ENCODE measurements around the gene RSPH9. TPM values are rescaled to one million over a fixed set of nuclear protein-coding genes. Genes with fewer than 3 reads are reported as not detected.

The RSPH9 gene
- total RNA-seq, 2 experiments from 2014 or later, result not detected

DNA sequence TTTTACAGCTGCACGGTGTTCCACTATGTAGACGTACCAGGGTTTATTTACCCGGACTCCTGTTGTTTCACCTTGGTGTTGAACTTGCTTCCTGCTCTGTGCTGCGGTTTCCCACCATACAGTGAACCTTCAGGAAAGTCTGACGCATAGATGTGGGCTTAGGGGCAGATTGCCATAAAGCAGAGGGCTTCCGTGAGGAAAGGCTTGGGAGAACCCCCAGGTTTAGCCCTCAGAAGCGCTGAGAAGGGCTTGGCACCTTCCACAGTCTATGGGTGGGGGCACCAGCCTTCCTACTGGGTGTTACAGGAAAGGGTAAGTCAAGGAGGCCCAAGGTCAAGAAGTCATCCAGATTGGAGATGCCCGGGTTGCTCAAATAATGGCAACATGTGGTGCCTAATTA is 62.0 kb downstream of the RSPH9 start:
- ATAC-seq (no peak), DNase-seq (no peak)
- no peak overlapping the region for H3K27ac Mint-ChIP-seq
- H3K4me1 Mint-ChIP-seq, result peaks cover 16% of the 10 kb centered on the region
- POLR2A ChIA-PET, result no interaction called here
- CTCF ChIA-PET, result interaction anchor here (0.8 kb wide), 1 partner anchor 36 kb away, joined by 4 read pairs; no protein-coding TSS in a partner anchor
- H3K4me3 Mint-ChIP-seq, result no peak overlapping the region
- intact Hi-C loops (cut with DNase I, micrococcal nuclease), result no loop called here
- no peaks in the 10 kb centered on the region for H3K9me3 Mint-ChIP-seq (ENCODE audit: low read depth)
- H3K36me3 Mint-ChIP-seq (ENCODE audit: low read depth), result no peaks in the 10 kb centered on the region
- peaks cover 22% of the 10 kb centered on the region for H3K27me3 Mint-ChIP-seq

DNA sequence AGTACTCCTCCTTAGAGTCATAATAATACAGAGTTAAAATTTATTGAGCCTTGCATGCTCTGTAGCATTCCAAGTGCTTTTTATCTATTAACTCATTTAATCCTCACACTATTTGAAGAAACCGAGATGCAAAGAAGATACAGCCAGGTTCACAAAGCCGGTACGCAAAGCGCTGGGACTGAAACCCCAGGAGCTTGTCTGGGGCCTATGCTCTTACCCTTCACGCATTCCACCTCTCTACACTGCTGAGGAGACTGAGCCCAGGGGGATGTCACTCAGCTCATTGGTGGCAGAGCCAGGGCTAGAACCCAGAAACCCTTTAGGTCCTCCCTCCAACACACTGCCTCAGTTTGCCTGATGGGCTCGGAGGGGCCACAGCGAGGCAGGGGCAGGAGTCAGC is 62.4 kb downstream of the RSPH9 start:
- Mint-ChIP-seq H3K4me3 (no peak overlapping the region), H3K36me3 (ENCODE audit: low read depth) (no peaks in the 10 kb centered on the region), H3K9me3 (ENCODE audit: low read depth) (no peaks in the 10 kb centered on the region), H3K27me3 (peaks cover 25% of the 10 kb centered on the region), H3K27ac (no peak overlapping the region), H3K4me1 (peaks cover 16% of the 10 kb centered on the region)
- DNase-seq (no peak), ATAC-seq (no peak)
- CTCF ChIA-PET, result interaction anchor here (0.6 to 0.8 kb wide), 2 partner anchors 37 to 40 kb away, joined by 3 to 4 read pairs; no protein-coding TSS in a partner anchor
- POLR2A ChIA-PET, result no interaction called here
- intact Hi-C loops (cut with DNase I, micrococcal nuclease), result no loop called here

DNA sequence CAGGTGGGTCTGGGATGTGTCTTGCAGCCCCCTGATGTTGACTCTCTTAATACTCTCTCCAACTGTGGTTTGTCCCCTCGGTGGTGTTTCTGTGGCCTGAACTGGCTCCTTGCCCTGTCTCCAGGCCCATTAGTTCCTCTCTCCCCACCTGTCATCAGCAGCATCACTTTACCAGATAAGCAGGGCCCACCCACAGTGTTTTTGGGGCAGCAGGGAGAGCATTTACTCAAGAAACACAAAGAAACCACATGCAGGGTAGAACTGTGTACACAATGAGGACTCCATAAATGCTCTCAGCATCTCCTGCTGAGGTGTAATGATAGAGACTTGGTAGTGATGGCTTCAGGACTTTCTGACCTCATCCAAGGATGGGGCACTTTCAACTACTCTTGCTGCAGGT is 62.9 kb downstream of the RSPH9 start:
- no peaks in the 10 kb centered on the region for H3K36me3 Mint-ChIP-seq (ENCODE audit: low read depth)
- intact Hi-C loops (cut with DNase I, micrococcal nuclease), result no loop called here
- no peak for DNase-seq
- H3K4me1 Mint-ChIP-seq, result peaks cover 15% of the 10 kb centered on the region
- ATAC-seq, result no peak
- CTCF ChIA-PET, result interaction anchor here (0.6 kb wide), 2 partner anchors 39 to 231 kb away, joined by 3 read pairs; no protein-coding TSS in a partner anchor
- no peak overlapping the region for H3K4me3 Mint-ChIP-seq
- POLR2A ChIA-PET, result no interaction called here
- no peaks in the 10 kb centered on the region for H3K9me3 Mint-ChIP-seq (ENCODE audit: low read depth)
- H3K27ac Mint-ChIP-seq, result no peak overlapping the region
- H3K27me3 Mint-ChIP-seq, result peaks cover 24% of the 10 kb centered on the region

DNA sequence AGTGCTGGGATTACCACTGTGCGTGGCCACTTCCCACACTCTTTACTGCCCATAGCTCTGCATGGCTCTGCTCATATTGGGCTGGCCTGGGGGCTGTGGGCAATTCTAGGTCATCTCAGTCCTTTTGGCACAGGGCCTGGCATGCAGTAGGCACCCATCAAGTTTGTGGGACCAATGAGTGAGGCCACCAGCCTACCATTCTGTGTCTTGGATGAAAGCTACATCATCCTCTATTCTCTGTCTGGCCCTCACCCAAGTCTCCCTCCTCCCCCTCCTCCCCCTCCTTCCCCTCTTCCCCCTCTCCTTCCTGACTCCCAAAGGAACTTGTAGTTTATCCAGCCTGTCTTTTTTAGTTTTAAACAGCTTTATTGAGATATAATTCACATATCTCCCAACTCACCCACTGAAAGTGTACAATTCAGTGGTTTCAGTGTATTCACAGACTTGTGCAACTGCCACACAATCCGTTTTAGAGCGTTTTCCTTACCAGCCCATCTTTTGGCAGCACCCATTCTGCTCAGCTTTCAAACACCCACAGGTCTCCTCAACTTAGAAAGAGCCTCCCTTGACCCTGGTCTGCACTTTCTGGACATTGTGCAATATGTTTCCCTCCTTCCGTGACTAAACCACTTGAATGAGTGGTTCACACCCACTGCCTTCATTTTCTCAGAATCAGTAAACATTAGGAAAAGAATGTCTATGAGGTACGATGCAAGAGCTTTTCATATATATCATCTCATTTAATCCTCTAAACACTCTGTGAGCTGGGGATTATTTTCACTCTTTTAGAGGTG is 64.2 kb downstream of the RSPH9 start:
- Mint-ChIP-seq H3K36me3 (ENCODE audit: low read depth) (no peaks in the 10 kb centered on the region), H3K27me3 (peaks cover 21% of the 10 kb centered on the region), H3K9me3 (ENCODE audit: low read depth) (no peaks in the 10 kb centered on the region), H3K27ac (no peak overlapping the region), H3K4me1 (peaks cover 15% of the 10 kb centered on the region), H3K4me3 (no peak overlapping the region)
- ATAC-seq (peak; percentile 79), DNase-seq (peak; percentile 34)
- ChIA-PET POLR2A (no interaction called here), CTCF (interaction anchor here (1.4 to 1.5 kb wide), 2 partner anchors 16 to 41 kb away, joined by 4 to 5 read pairs; no protein-coding TSS in a partner anchor)
- intact Hi-C loops (cut with DNase I, micrococcal nuclease), result no loop called here

DNA sequence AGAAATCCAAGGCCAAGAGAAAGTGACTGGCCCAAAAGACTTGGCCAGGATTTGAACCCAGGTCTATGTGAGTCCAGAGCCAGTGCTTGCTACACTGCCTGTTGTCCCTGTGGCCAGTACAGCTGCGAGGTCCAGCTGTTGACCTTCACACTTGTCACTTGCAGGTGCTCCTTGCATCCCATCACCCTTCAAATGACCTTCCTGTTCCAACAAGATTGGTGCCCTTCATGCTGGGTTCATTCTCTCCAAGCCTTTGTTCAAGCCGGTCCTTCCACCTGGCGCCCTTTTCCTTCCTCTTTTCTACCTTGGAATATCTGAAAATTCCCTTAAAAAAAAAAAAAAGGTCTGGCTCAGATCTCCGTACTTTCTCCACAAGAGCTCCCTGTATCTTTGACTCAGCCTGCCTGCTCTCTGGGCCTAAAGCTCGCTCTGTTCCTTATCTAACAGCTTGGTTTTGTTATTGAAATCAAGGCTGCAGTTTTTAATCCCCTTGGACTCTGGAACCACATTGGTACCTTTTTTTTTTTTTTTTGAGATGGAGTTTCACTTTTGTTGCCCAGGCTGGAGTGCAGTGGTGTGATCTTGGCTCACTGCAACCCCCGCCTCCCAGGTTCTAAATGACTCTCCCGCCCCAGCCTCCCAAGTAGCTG is 64.9 kb downstream of the RSPH9 start:
- H3K9me3 Mint-ChIP-seq (ENCODE audit: low read depth), result no peaks in the 10 kb centered on the region
- H3K27me3 Mint-ChIP-seq, result peaks cover 21% of the 10 kb centered on the region
- DNase-seq, result no peak
- ChIA-PET CTCF (interaction anchor here (0.7 to 1.5 kb wide), 2 partner anchors 9 to 42 kb away, joined by 5 read pairs; no protein-coding TSS in a partner anchor), POLR2A (interaction anchor here (0.7 kb wide), 1 partner anchor 40 kb away, joined by 6 read pairs; no protein-coding TSS in a partner anchor)
- ATAC-seq, result no peak
- H3K27ac Mint-ChIP-seq, result no peak overlapping the region
- intact Hi-C loops (cut with DNase I, micrococcal nuclease), result no loop called here
- no peak overlapping the region for H3K4me3 Mint-ChIP-seq
- no peaks in the 10 kb centered on the region for H3K36me3 Mint-ChIP-seq (ENCODE audit: low read depth)
- H3K4me1 Mint-ChIP-seq, result peaks cover 15% of the 10 kb centered on the region

DNA sequence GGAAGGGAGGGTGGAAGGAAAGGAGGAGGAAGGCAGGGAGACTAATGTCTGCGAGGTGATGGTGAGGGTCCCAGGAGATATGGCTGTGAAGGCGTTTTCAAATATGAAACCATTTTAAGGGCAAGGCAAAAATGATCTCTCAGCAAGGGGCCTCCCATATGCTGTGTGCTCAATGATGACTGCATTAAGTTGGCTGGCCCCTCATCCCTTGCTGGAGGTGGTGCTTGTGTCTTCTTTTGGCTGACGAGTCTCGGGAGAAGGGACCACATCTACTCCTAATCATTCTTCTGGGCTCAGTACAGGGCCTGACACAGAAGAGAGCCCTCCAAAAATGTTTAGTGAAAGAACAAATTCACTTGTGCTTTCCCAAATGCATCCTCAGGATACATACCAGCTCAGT is 65.7 kb downstream of the RSPH9 start:
- ChIA-PET CTCF (interaction anchor here (0.7 to 1.5 kb wide), 3 partner anchors 43 to 223 kb away, joined by 3 to 5 read pairs (median 3); no protein-coding TSS in a partner anchor), POLR2A (no interaction called here)
- H3K4me3 Mint-ChIP-seq, result no peak overlapping the region
- ATAC-seq (no peak), DNase-seq (no peak)
- peaks cover 19% of the 10 kb centered on the region for H3K27me3 Mint-ChIP-seq
- no peaks in the 10 kb centered on the region for H3K9me3 Mint-ChIP-seq (ENCODE audit: low read depth)
- H3K36me3 Mint-ChIP-seq (ENCODE audit: low read depth), result no peaks in the 10 kb centered on the region
- no peak overlapping the region for H3K27ac Mint-ChIP-seq
- intact Hi-C loops (cut with DNase I, micrococcal nuclease), result no loop called here
- H3K4me1 Mint-ChIP-seq, result peaks cover 15% of the 10 kb centered on the region

DNA sequence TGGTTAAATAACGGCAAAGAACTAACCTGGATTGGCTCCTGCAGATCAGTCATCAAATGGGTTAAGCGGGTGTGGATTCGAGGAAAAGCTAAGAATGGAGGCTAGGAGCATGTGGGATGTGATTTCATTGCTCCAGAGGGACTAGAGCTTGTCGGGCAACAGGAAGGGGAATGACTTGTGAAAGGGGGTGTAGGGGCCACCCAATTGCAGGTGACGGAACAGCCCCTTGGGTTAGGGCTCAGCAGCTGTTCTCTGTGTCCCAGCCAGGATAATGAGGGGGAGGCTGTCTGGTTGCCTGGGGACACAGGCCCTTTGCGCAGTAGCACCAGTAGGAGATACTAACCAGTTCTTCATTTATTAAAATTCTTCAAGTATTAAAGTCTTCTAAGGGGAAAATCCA is 67.7 kb downstream of the RSPH9 start:
- H3K27ac Mint-ChIP-seq, result no peak overlapping the region
- CTCF ChIA-PET, result interaction anchor here (1.3 kb wide), 1 partner anchor 12 kb away, joined by 3 read pairs; no protein-coding TSS in a partner anchor
- peaks cover 15% of the 10 kb centered on the region for H3K27me3 Mint-ChIP-seq
- DNase-seq (no peak), ATAC-seq (no peak)
- H3K36me3 Mint-ChIP-seq (ENCODE audit: low read depth), result no peaks in the 10 kb centered on the region
- intact Hi-C loops (cut with DNase I, micrococcal nuclease), result no loop called here
- POLR2A ChIA-PET, result no interaction called here
- H3K9me3 Mint-ChIP-seq (ENCODE audit: low read depth), result no peaks in the 10 kb centered on the region
- H3K4me3 Mint-ChIP-seq, result no peak overlapping the region
- peaks cover 11% of the 10 kb centered on the region for H3K4me1 Mint-ChIP-seq

DNA sequence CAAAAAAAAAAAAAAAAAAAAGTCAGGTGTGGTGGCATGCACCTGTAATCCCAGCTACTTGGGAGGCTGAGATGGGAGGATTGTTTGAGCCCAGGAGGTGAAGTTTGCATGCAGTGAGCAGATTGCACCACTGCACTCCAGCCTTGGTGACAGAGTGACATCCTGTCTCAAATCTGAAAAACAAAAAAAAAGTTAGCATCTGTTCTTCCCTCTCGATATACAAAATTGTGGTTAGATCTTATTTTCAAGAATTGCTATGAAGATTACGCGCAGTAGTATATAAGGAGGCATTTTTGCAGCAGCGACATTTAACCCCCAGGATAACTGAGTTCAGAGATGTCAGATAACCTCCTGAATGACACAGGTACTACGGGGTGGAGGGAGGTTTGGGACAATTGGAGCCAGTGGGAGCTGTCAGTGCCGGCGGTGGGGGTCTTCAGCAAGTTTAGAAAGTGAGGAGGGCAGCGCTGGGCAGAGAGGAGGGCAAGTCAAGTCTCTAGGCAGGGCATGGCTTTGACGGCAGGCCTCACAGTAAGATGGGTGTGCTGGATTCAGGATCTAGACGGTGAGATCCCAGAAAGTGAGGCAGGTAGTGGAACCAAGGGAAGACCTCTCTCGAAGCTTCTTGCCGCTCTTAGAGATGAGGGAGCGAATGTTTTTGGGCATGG is 68.9 kb downstream of the RSPH9 start:
- Mint-ChIP-seq H3K27me3 (peaks cover 15% of the 10 kb centered on the region), H3K4me3 (no peak overlapping the region), H3K36me3 (ENCODE audit: low read depth) (no peaks in the 10 kb centered on the region), H3K4me1 (peaks cover 11% of the 10 kb centered on the region), H3K9me3 (ENCODE audit: low read depth) (no peaks in the 10 kb centered on the region), H3K27ac (no peak overlapping the region)
- ChIA-PET CTCF (interaction anchor here (0.8 kb wide), 1 partner anchor 373 kb away, joined by 3 read pairs; no protein-coding TSS in a partner anchor), POLR2A (no interaction called here)
- intact Hi-C loops (cut with DNase I, micrococcal nuclease), result no loop called here
- DNase-seq (no peak), ATAC-seq (no peak)

DNA sequence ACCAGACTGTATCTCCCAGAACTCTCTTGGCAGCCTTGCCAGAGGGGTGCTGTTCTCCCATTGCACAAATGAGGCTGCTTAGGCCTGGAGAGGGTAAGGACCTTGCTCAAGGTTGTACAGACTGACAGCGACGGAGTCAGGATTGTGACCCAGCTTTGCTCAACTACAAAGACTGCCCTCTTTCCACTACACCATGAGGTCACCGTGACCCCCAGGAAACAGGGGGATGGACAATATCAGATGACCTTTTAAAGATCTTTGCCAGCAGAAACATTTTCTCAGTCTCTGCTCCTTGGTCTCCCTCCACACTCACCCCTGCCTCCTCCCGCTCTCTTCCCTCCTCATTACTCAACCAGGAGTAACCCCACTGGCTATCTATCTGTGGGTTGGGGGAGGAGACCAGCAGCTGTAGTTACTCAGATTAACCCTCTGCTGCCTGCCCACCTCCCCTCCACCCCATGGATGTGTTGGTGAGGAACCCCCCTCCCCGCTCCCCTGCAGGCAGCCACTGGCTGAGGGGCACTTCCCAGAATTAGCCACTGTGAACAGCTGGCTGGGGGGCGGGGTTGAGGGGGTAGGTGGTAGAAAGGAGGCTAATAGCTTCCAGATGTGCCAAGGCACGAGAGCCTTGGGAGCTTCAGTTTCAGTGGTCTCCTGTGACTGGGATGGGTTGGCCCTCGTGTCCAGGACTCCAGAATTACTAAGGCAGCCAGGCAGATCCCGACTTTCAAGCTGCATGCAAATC is 69.6 kb downstream of the RSPH9 start:
- peaks cover 6% of the 10 kb centered on the region for H3K4me1 Mint-ChIP-seq
- intact Hi-C loops (cut with DNase I, micrococcal nuclease), result no loop called here
- ChIA-PET POLR2A (interaction anchor here (1.1 kb wide), 1 partner anchor 49 kb away, joined by 6 read pairs; no protein-coding TSS in a partner anchor), CTCF (interaction anchor here (0.6 to 1.0 kb wide), 3 partner anchors 10 to 372 kb away, joined by 3 to 4 read pairs (median 3); no protein-coding TSS in a partner anchor)
- peaks cover 15% of the 10 kb centered on the region for H3K27me3 Mint-ChIP-seq
- no peak overlapping the region for H3K4me3 Mint-ChIP-seq
- no peaks in the 10 kb centered on the region for H3K36me3 Mint-ChIP-seq (ENCODE audit: low read depth)
- no peaks in the 10 kb centered on the region for H3K9me3 Mint-ChIP-seq (ENCODE audit: low read depth)
- H3K27ac Mint-ChIP-seq, result no peak overlapping the region
- no peak for DNase-seq
- no peak for ATAC-seq

DNA sequence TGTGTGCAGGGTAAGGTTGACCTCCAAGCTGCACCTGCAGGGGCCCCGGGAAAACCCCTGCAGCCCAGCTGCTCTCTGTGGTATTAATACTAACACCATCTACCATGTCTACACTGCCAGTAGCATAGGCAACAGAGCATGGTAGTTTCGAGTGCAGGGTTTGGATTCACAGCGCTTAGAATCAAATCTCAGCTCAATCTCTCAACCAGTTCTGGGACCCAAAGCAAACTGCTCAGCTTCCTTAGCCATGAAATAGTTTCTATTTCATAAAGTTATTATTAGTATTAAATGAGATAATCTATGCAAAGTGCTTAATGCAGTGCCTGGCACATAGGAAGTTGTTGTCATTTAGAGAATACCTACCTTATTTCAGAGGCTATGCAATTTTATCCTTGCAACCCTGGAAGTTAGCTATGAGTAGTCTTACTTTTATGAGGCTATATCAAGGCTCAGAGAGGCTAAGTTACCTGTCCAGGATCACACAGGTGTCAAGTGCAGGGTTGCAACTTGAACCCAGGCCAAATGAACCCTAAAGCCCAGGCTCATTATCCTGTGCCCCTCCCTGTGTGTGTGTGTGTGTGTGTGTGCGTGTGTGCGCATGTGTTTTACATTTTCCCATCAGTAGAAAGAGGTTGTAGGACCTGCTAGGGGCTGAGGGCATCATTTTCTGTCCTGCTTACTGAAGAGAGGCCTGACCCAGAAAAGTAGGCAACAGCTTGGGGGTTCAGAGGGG is 70.4 kb downstream of the RSPH9 start:
- intact Hi-C loops (cut with DNase I, micrococcal nuclease), result no loop called here
- CTCF ChIA-PET, result interaction anchor here (0.6 to 1.0 kb wide), 3 partner anchors 10 to 239 kb away, joined by 3 to 4 read pairs (median 3); no protein-coding TSS in a partner anchor

More for the DNA sequence above, 70.4 kb downstream of the RSPH9 start:
- H3K36me3 Mint-ChIP-seq (ENCODE audit: low read depth), result no peaks in the 10 kb centered on the region
- no peak for ATAC-seq
- peaks cover 15% of the 10 kb centered on the region for H3K27me3 Mint-ChIP-seq
- H3K27ac Mint-ChIP-seq, result no peak overlapping the region
- no peaks in the 10 kb centered on the region for H3K9me3 Mint-ChIP-seq (ENCODE audit: low read depth)
- no peak overlapping the region for H3K4me3 Mint-ChIP-seq
- POLR2A ChIA-PET, result interaction anchor here (1.1 kb wide), 1 partner anchor 50 kb away, joined by 6 read pairs; no protein-coding TSS in a partner anchor
- no peaks in the 10 kb centered on the region for H3K4me1 Mint-ChIP-seq
- DNase-seq, result no peak
